GM12891 (cell line): Measurements from ENCODE around the gene FOSB.

Source experiments
- PAX5 ChIP-seq: IDR thresholded peaks from 2 replicates; pipeline ENCODE4 v1.6.1; 2011; ENCODE audit warnings: low read length, moderate library complexity, mild to moderate bottlenecking; ENCODE audit not compliant: insufficient read depth, severe bottlenecking
- POLR2A ChIP-seq: IDR thresholded peaks from 2 replicates; pipeline ENCODE4 v1.6.1; 2011; ENCODE audit warnings: low read depth, low read length, control low read depth

GRCh38 chr19:45439569-45440258 is 28.1 kb upstream of the FOSB start:
- TF ChIP-seq PAX5, result no peak
- TF ChIP-seq POLR2A, result no peak
